ENCODE results near the gene NCAPG2.

DNA sequence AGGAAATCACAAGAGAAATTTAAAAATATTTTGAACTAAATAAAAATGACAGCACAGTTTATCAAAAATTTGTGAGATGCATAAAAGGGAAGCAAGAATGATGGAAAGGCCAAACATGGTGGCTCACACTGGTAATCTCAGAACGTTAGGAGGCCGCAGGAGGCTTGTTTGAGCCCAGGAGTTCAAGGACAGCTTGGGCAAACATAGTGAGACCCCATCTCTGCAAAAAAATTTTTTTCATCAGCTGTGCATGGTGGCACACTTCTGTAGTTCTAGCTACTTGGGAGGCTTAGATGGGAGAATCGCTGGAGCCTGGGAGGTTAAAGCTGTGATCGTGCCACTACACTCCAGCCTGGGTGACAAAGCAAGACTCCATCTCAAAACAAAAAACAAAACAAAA, 62.5 kb downstream of the NCAPG2 start:
- TF ChIP-seq, protein P1, sequence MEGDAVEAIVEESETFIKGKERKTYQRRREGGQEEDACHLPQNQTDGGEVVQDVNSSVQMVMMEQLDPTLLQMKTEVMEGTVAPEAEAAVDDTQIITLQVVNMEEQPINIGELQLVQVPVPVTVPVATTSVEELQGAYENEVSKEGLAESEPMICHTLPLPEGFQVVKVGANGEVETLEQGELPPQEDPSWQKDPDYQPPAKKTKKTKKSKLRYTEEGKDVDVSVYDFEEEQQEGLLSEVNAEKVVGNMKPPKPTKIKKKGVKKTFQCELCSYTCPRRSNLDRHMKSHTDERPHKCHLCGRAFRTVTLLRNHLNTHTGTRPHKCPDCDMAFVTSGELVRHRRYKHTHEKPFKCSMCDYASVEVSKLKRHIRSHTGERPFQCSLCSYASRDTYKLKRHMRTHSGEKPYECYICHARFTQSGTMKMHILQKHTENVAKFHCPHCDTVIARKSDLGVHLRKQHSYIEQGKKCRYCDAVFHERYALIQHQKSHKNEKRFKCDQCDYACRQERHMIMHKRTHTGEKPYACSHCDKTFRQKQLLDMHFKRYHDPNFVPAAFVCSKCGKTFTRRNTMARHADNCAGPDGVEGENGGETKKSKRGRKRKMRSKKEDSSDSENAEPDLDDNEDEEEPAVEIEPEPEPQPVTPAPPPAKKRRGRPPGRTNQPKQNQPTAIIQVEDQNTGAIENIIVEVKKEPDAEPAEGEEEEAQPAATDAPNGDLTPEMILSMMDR (IDR thresholded peaks at IDR 0.05), result no peak
- TF ChIP-seq ZFX (IDR thresholded peaks at IDR 0.05; ENCODE audit: borderline replicate concordance), result no peak

All from 22Rv1 (cell line).